Measurements from ENCODE around the gene SPACA4. TPM values are rescaled to one million over a fixed set of nuclear protein-coding genes. Genes with fewer than 3 reads are reported as not detected.
A peak's percentile ranks its signal among the peaks of the same experiment; 100 is the strongest.

Gene SPACA4
- total and polyA plus RNA-seq, 9 of the 15 experiments (the other 6 are each of a cell fraction or from before 2014, with no cell fraction given), result not detected

GRCh38 chr19:48635263-48635965, 28.9 kb downstream of the SPACA4 start (continued):
- TF ChIP-seq, protein P1, sequence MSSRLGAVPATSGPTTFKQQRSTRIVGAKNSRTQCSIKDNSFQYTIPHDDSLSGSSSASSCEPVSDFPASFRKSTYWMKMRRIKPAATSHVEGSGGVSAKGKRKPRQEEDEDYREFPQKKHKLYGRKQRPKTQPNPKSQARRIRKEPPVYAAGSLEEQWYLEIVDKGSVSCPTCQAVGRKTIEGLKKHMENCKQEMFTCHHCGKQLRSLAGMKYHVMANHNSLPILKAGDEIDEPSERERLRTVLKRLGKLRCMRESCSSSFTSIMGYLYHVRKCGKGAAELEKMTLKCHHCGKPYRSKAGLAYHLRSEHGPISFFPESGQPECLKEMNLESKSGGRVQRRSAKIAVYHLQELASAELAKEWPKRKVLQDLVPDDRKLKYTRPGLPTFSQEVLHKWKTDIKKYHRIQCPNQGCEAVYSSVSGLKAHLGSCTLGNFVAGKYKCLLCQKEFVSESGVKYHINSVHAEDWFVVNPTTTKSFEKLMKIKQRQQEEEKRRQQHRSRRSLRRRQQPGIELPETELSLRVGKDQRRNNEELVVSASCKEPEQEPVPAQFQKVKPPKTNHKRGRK (tag; IDR thresholded peaks at IDR 0.05), result no peak
- TF ChIP-seq ZNF316 (IDR thresholded peaks at IDR 0.05) (no peak), RHOXF2B (CRISPR knock-in tag; conservative IDR thresholded peaks at IDR 0.05) (no peak), KLF10 (CRISPR knock-in tag; IDR thresholded peaks at IDR 0.05) (no peak), PHTF2 (CRISPR knock-in tag; IDR thresholded peaks at IDR 0.05) (no peak), ARID1B (IDR thresholded peaks at IDR 0.05) (no peak), MNT (conservative IDR thresholded peaks at IDR 0.05) (peak in 1 of 2 experiments; percentile 9; a peak in 1 of 4 replicates), CXXC5 (CRISPR knock-in tag; IDR thresholded peaks at IDR 0.05) (peak; percentile 71), PYGO2 (tag; IDR thresholded peaks at IDR 0.05) (no peak), SMAD4 (CRISPR knock-in tag; conservative IDR thresholded peaks at IDR 0.05) (peak; percentile 31; the same call in 1 of the 2 replicates), RCOR1 (IDR thresholded peaks at IDR 0.05; ENCODE audit: borderline replicate concordance in 1 of 2, low read depth in 2 of 2, low read length in 2 of 2) (peak in 1 of 2 experiments; percentile 39; a peak in 1 of 4 replicates), ZFX (CRISPR knock-in tag; IDR thresholded peaks at IDR 0.05) (peak; percentile 51), FOSL1 (tag; conservative IDR thresholded peaks at IDR 0.05) (no peak; the same call in 1 of the 2 replicates), MAFK (IDR thresholded peaks at IDR 0.05; ENCODE audit: low read length) (no peak), SRF (CRISPR knock-in tag; IDR thresholded peaks at IDR 0.05) (no peak), MLLT1 (IDR thresholded peaks at IDR 0.05) (peak in 1 of 2 experiments; percentile 19; a peak in 1 of 4 replicates), CC2D1A (IDR thresholded peaks at IDR 0.05) (no peak), FOXA1 (IDR thresholded peaks at IDR 0.05; ENCODE audit: borderline replicate concordance) (no peak)
- TF ChIP-seq, protein P2, sequence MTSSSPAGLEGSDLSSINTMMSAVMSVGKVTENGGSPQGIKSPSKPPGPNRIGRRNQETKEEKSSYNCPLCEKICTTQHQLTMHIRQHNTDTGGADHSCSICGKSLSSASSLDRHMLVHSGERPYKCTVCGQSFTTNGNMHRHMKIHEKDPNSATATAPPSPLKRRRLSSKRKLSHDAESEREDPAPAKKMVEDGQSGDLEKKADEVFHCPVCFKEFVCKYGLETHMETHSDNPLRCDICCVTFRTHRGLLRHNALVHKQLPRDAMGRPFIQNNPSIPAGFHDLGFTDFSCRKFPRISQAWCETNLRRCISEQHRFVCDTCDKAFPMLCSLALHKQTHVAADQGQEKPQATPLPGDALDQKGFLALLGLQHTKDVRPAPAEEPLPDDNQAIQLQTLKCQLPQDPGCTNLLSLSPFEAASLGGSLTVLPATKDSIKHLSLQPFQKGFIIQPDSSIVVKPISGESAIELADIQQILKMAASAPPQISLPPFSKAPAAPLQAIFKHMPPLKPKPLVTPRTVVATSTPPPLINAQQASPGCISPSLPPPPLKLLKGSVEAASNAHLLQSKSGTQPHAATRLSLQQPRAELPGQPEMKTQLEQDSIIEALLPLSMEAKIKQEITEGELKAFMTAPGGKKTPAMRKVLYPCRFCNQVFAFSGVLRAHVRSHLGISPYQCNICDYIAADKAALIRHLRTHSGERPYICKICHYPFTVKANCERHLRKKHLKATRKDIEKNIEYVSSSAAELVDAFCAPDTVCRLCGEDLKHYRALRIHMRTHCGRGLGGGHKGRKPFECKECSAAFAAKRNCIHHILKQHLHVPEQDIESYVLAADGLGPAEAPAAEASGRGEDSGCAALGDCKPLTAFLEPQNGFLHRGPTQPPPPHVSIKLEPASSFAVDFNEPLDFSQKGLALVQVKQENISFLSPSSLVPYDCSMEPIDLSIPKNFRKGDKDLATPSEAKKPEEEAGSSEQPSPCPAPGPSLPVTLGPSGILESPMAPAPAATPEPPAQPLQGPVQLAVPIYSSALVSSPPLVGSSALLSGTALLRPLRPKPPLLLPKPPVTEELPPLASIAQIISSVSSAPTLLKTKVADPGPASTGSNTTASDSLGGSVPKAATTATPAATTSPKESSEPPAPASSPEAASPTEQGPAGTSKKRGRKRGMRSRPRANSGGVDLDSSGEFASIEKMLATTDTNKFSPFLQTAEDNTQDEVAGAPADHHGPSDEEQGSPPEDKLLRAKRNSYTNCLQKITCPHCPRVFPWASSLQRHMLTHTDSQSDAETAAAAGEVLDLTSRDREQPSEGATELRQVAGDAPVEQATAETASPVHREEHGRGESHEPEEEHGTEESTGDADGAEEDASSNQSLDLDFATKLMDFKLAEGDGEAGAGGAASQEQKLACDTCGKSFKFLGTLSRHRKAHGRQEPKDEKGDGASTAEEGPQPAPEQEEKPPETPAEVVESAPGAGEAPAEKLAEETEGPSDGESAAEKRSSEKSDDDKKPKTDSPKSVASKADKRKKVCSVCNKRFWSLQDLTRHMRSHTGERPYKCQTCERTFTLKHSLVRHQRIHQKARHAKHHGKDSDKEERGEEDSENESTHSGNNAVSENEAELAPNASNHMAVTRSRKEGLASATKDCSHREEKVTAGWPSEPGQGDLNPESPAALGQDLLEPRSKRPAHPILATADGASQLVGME (CRISPR knock-in tag; IDR thresholded peaks at IDR 0.05), result no peak
